Measurements from ENCODE around the gene TBCD. TPM values are rescaled to one million over a fixed set of nuclear protein-coding genes. Genes with fewer than 3 reads are reported as not detected.

TBCD gene
- total RNA-seq, 1 experiment from 2014 or later = 129 TPM

GRCh38 chr17:82909322-82909904 lies 157.5 kb downstream of the TBCD start:
- H3K36me3 Mint-ChIP-seq (ENCODE audit: insufficient read depth in 1 of 3, low read depth in 3 of 3) = peaks cover 26 to 54% (median 53%) of the 10 kb centered on the region in 3 experiments
- no peak overlapping the region for H2BK120ac ChIP-seq (ENCODE audit: low read depth, low read length, poor library complexity, severe bottlenecking)
- no peak overlapping the region for H3K14ac ChIP-seq (ENCODE audit: insufficient read depth, low read length)
- no peak overlapping the region for H4K91ac ChIP-seq (ENCODE audit: insufficient read length, low read depth, low read length)
- no peak overlapping the region for H3K23ac ChIP-seq (ENCODE audit: insufficient read length, low read depth, low read length)
- no peak overlapping the region for H3K4me3 Mint-ChIP-seq
- no peak overlapping the region for H3K56ac ChIP-seq (ENCODE audit: insufficient read length, low read depth, low read length)
- H3K27me3 Mint-ChIP-seq (ENCODE audit: low read depth) = no peaks in the 10 kb centered on the region
- H3K9ac ChIP-seq (ENCODE audit: extremely low read depth, insufficient read length, low read length) = no peak overlapping the region
- peaks cover 2% of the 10 kb centered on the region for H3K23me2 ChIP-seq (ENCODE audit: insufficient read length, low read depth, low read length, poor library complexity, severe bottlenecking)
- no peaks in the 10 kb centered on the region for H3K79me2 ChIP-seq (ENCODE audit: insufficient read depth, low read length)
- H3K18ac ChIP-seq (ENCODE audit: insufficient read length, low read depth, low read length) = no peak overlapping the region
- H3K79me1 ChIP-seq (ENCODE audit: insufficient read depth, low read depth, low read length, poor library complexity, severe bottlenecking) = no peaks in the 10 kb centered on the region
- no peak for DNase-seq
- no peak overlapping the region for H3K4ac ChIP-seq (ENCODE audit: low read depth, low read length)
- no CpG with 5 or more reads among the region's 26 CpGs for WGBS (ENCODE audit: extremely low coverage, insufficient read length, low lambda C conversion rate)
- TF ChIP-seq, protein P1, sequence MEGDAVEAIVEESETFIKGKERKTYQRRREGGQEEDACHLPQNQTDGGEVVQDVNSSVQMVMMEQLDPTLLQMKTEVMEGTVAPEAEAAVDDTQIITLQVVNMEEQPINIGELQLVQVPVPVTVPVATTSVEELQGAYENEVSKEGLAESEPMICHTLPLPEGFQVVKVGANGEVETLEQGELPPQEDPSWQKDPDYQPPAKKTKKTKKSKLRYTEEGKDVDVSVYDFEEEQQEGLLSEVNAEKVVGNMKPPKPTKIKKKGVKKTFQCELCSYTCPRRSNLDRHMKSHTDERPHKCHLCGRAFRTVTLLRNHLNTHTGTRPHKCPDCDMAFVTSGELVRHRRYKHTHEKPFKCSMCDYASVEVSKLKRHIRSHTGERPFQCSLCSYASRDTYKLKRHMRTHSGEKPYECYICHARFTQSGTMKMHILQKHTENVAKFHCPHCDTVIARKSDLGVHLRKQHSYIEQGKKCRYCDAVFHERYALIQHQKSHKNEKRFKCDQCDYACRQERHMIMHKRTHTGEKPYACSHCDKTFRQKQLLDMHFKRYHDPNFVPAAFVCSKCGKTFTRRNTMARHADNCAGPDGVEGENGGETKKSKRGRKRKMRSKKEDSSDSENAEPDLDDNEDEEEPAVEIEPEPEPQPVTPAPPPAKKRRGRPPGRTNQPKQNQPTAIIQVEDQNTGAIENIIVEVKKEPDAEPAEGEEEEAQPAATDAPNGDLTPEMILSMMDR (conservative IDR thresholded peaks at IDR 0.05) = no peak
- H2BK5ac ChIP-seq (ENCODE audit: insufficient read length, low read length) = no peak overlapping the region
- H3K4me1 ChIP-seq (ENCODE audit: insufficient read depth, low read length) = no peaks in the 10 kb centered on the region
- no peaks in the 10 kb centered on the region for H4K20me1 ChIP-seq (ENCODE audit: control insufficient read depth, insufficient read depth, insufficient read length)
- H3K4me1 Mint-ChIP-seq = no peaks in the 10 kb centered on the region
- no peak overlapping the region for H3K27ac ChIP-seq (ENCODE audit: insufficient read length, low read depth, low read length)
- no peak overlapping the region for H2BK12ac ChIP-seq (ENCODE audit: insufficient read length, low read depth, low read length)
- peaks cover 0 to 3% of the 10 kb centered on the region in 2 experiments; a peak in 2 of 5 replicates for H3K9me3 Mint-ChIP-seq
- H2AFZ ChIP-seq (ENCODE audit: low read length) = no peak overlapping the region
- H3K27me3 ChIP-seq (ENCODE audit: insufficient read depth, low read length) = no peaks in the 10 kb centered on the region
- no peak overlapping the region for H4K8ac ChIP-seq (replicated peaks; ENCODE audit: insufficient read length, low read depth, low read length)
- no peak overlapping the region for H2BK20ac ChIP-seq (ENCODE audit: low read depth, low read length, poor library complexity, severe bottlenecking)
- H3T11ph ChIP-seq (ENCODE audit: low read length) = no peak overlapping the region
- H4K5ac ChIP-seq (ENCODE audit: insufficient read length, low read depth, low read length) = no peak overlapping the region
- no peak overlapping the region for H2AK5ac ChIP-seq (ENCODE audit: insufficient read length, low read length)
- no peak overlapping the region for H2BK15ac ChIP-seq (ENCODE audit: low read depth, low read length)
- H3K4me2 ChIP-seq (ENCODE audit: insufficient read depth, insufficient read length, low read length) = no peak overlapping the region
- H3K27ac Mint-ChIP-seq = peak overlapping the region; percentile 13 to 79 (median 21); a peak in 2 of 7 replicates
- H3K9me3 ChIP-seq (ENCODE audit: control insufficient read depth, low read depth, low read length) = no peaks in the 10 kb centered on the region
